Activated naive CD4-positive, alpha-beta T cell treated with anti-CD3 and anti-CD28 coated beads, Interleukin-2, amount 50 U/mL, for 72 hours (primary cell): ENCODE data around the gene NLGN1. TPM values are rescaled to one million over a fixed set of nuclear protein-coding genes. Genes with fewer than 3 reads are reported as not detected.

ENCODE experiments used
- ATAC-seq, 2 donors: fragments of 150-1000 bp; cut with Tn5 transposase; 2 replicates each; pipeline ENCODE4 v1.10.0; 2021; ENCODE audit warnings: mild to moderate bottlenecking in 2 of 2, moderate library complexity in 2 of 2
- DNase-seq, 2 donors: peaks; one replicate each; pipeline ENCODE4 v3.0.0; 2021 to 2022; ENCODE audit warnings: low spot score in 2 of 2
- H3K27ac Mint-ChIP-seq, 2 donors: one replicate each; pipeline ENCODE4 v1.8.0; 2022; ENCODE audit warnings: mild to moderate bottlenecking in 2 of 2, mixed read lengths in 2 of 2
- H3K36me3 Mint-ChIP-seq, 2 donors: one replicate each; pipeline ENCODE4 v1.8.0; 2022; ENCODE audit warnings: mixed read lengths in 2 of 2
- H3K9me3 Mint-ChIP-seq, 2 donors: one replicate each; pipeline ENCODE4 v1.8.0; 2022; ENCODE audit warnings: mixed read lengths in 2 of 2
- total RNA-seq, 2 donors: library from RNA; stranded (reverse); gene quantifications; one replicate each; pipeline ENCODE4 v1.2.3, GENCODE V29; 2022

The NLGN1 gene
- total RNA-seq, 2 donors from 2014 or later, result not detected

DNA sequence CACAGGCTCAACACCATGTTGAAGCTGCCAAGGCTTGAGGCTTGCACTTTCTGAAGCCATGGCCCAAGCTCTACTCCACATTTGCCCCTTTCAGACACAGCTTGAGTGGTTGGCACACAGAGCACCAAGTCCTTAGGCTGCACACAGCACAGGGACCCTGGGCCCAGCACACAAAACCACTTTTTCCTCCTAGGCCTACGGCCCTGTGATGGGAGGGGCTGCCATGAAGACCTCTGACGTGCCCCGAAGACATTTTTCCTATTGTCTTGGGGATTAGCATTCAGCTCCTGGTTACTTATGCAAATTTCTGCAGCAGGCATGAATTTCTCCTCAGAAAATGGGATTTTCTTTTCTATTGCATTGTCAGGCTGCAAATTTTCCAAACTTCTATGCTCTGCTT lies 445.5 kb downstream of the NLGN1 start:
- Mint-ChIP-seq H3K36me3 (no peaks in the 10 kb centered on the region), H3K27ac (no peak overlapping the region), H3K9me3 (peaks cover 16 to 26% of the 10 kb centered on the region in 2 donors)
- ATAC-seq (no peak), DNase-seq (no peak)

DNA sequence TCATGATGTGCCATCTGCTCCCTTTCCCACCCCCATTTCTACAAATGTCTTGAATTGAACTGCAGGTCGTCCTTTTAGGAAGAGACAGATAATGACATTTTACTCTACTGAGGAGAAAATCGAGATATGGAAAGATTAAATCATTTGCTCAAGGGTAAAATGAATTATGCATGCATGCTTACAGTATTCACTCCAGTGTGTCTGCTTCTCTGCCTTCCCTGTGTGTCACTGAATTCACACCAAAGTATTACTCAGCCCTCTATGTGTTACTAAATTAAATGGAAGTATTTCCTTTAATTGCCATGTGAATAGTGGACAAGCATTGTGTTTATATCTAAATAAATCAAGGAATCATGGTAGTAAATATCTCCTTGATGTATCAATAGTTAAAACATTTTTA lies 449.0 kb downstream of the NLGN1 start:
- no peak for DNase-seq
- H3K9me3 Mint-ChIP-seq, result peaks cover 11 to 19% of the 10 kb centered on the region in 2 donors
- no peaks in the 10 kb centered on the region for H3K36me3 Mint-ChIP-seq
- ATAC-seq, result no peak
- no peak overlapping the region for H3K27ac Mint-ChIP-seq

DNA sequence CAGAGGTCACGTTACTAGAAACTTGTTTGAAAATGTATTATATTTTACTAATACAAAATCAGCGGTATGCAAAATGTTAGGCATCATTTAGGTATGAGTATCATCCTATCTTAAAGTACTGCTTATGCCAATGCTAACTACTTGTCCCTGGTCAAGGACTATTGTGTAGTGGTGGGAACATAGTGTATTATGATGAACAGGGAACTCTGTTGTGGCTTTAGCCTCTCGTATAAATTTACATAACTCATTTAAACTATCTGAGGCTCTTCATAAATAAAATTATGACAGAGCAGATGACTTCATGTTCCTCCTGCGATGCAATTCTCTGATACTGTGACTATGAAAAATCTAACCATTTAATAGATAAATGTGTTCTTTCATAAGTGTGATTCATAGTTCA lies 451.9 kb downstream of the NLGN1 start:
- Mint-ChIP-seq H3K36me3 (no peaks in the 10 kb centered on the region), H3K9me3 (peaks cover 5 to 14% of the 10 kb centered on the region in 2 donors), H3K27ac (no peak overlapping the region)
- DNase-seq (no peak), ATAC-seq (no peak)

DNA sequence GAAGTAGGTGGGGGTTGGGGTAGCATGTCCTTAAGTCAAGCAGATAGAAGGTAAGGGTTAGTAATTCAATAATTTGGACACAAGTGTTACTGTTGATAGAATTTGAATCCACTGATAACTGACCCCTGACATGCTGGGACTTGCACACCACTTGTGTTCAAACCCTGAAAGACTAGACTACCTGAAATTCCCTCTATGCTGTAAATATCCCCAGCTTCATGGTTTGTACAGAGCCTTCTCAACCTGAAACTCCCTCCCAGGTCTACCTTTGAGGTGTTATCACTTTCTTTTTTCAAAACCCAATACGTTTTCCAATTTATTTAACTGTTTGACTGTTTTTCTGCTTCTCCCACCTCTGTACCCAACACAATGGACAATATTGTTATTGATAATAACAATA lies 459.6 kb downstream of the NLGN1 start:
- H3K27ac Mint-ChIP-seq, result no peak overlapping the region
- ATAC-seq (no peak), DNase-seq (no peak)
- no peaks in the 10 kb centered on the region for H3K9me3 Mint-ChIP-seq
- no peaks in the 10 kb centered on the region for H3K36me3 Mint-ChIP-seq

DNA sequence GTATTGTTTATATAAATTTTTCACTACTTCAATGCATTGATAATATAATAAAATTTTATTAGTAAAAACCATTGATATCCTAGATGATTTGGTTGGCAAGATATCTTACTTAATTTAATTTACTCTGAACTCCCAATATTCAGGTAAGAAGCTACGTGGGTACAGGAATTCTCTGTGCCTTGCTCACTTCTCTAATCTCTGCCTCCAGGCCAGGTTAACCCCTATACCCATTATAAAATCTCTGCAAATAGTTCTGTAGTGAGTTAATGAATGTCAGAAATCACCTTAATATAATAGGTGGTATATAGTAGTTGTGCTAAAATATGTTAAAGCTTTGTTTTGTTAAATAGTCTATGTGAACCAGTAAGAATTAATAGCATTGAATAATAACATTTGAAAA lies 465.2 kb downstream of the NLGN1 start:
- DNase-seq, result no peak
- Mint-ChIP-seq H3K9me3 (peaks cover 0 to 3% of the 10 kb centered on the region in 2 donors), H3K36me3 (no peaks in the 10 kb centered on the region), H3K27ac (no peak overlapping the region)
- ATAC-seq, result no peak

DNA sequence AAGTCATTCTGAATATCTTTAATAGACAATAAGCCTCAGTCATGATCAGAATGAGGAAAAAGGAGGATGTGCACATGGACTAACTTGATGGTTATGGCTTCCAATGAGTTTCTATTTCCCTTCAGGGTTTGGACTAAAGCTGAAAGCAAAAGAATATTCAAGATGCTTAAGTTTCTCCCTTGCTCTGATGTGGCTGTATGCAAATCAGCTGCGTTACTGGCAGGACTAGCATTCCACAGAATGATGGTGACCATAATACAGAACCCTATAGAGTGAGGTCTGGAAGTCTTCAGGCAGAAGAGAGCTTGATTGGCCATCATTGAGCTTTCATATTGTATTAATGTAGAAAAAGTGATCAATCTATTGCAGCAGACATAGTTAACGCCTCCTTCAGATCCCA lies 466.0 kb downstream of the NLGN1 start:
- H3K36me3 Mint-ChIP-seq, result no peaks in the 10 kb centered on the region
- H3K9me3 Mint-ChIP-seq, result peaks cover 0 to 3% of the 10 kb centered on the region in 2 donors
- no peak overlapping the region for H3K27ac Mint-ChIP-seq
- DNase-seq (no peak), ATAC-seq (no peak)

DNA sequence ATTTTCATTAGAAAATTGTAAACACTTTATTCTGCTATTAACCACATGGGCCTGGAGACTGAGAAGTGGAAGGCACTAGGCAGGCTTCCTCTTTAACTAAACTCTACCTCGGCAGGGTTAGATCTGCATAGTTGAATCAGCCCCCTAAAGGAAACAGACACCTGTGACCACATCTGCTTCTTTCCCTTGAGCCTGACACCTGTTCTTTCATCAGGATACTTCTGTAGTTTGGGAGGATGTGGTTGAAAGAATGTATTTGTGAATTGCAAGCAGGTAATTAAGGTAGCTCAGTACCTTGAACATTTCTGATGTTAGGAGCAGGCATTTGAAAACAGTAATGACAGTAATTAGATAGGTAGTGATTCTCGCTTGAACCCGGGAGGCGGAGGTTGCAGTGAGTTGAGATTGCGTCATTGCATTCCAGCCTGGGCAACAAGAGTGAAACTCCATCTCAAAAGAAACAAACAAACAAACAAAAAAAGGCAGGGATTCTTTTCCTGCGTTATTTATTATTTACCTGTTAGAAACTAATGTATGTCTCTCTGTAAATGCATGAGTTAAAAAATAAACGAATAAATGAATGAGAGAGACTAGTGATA lies 468.5 kb downstream of the NLGN1 start:
- DNase-seq (no peak), ATAC-seq (no peak)
- Mint-ChIP-seq H3K27ac (no peak overlapping the region), H3K9me3 (peaks cover 0 to 3% of the 10 kb centered on the region in 2 donors), H3K36me3 (no peaks in the 10 kb centered on the region)

DNA sequence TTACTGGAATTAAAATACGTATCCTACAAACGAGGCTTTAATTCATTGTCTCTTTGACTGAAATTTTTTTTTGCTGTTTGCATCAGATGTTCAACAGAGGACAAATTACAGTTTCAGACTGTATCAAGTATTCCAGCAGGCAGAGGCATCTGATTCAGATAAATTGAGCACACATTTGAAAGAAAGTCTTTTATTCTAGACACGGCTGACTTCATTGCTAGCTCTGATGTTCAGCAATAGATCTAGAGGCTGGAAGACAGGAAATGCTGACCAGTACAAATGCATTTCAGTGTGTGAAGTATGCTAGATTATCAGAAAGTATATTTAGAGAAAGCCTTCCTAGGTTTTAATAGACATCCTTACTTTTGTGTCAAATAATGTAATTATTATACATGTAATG lies 472.2 kb downstream of the NLGN1 start:
- no peak overlapping the region for H3K27ac Mint-ChIP-seq
- DNase-seq, result no peak
- peaks cover 0 to 4% of the 10 kb centered on the region in 2 donors for H3K9me3 Mint-ChIP-seq
- no peak for ATAC-seq
- H3K36me3 Mint-ChIP-seq, result no peaks in the 10 kb centered on the region

DNA sequence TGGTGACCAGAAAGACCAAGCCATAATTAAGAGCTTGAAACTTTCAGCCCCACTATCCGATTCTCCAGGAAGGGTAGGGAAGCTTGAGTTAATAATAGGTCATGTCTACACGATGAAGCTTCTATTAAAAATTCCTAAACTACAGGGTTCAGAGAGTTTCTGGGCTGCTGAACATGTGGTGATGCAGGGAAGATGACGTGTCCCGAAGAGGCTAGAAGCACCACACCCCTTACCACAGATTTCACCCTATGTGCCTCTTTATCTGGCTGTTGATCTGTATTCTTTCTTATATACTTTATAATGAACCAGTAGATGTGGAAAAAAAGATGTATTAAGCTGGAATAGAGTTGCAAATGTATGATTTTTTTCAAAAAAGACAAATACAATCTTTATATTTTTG lies 473.4 kb downstream of the NLGN1 start:
- no peak for ATAC-seq
- no peaks in the 10 kb centered on the region for H3K36me3 Mint-ChIP-seq
- no peak overlapping the region for H3K27ac Mint-ChIP-seq
- DNase-seq, result no peak
- peaks cover 0 to 4% of the 10 kb centered on the region in 2 donors for H3K9me3 Mint-ChIP-seq

DNA sequence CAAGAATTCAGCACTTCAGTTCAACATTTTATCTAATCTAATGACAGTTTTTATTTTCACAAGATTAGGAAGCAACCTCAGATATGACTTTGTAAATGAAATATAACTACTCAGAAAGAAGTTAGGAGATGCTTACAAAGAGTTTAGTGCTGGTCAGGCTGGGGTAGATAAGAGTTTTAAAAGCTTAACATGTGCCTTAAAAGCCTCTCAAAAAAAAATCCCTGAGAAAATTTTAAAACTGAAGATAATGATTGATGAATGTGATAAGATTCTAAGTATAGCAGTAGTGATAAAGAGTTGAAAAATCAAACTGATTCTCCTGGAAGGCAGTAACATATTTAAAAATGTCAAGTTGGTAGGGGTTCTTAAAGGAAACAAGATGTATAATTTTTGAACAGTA lies 478.2 kb downstream of the NLGN1 start:
- Mint-ChIP-seq H3K9me3 (peaks cover 0 to 4% of the 10 kb centered on the region in 2 donors), H3K27ac (no peak overlapping the region), H3K36me3 (no peaks in the 10 kb centered on the region)
- ATAC-seq (no peak), DNase-seq (no peak)

DNA sequence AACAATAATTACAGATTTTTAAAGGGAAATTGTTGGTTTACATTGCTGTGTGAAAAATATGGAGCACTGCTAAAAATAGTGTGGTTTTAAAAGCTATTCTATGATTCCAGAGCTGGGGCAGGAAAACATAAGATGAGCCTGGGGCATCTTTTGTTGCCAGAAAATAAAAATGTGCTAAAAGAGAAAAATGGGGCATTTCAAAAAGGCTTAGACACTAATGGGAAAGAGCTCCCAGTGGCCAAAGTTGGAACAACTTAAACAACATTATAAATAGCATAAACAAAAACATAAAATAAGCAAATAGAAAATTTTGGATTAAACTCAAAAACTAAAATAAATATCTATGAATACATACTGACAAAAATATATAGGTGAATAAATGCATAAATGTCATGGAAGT lies 478.9 kb downstream of the NLGN1 start:
- no peak for ATAC-seq
- H3K27ac Mint-ChIP-seq, result no peak overlapping the region
- peaks cover under 1 to 4% of the 10 kb centered on the region in 2 donors for H3K9me3 Mint-ChIP-seq
- no peaks in the 10 kb centered on the region for H3K36me3 Mint-ChIP-seq
- no peak for DNase-seq

DNA sequence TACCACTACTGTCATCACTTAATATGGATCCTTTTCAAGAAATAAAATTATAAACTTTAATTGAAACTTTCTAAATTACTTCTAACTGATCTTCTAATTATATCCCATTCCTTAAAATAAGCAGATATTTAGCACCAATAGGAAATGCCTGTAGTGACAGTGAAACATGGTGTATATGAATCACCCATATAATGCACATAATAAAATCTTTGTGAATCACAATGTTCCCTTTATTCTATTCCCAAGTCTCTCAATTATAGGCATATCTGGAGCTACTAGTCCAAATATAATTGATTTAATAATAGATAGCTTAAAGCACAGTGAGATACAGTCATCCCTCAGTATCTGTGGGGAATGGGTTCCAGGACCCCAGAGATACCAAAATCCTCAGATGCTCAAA lies 490.3 kb downstream of the NLGN1 start:
- Mint-ChIP-seq H3K36me3 (no peaks in the 10 kb centered on the region), H3K9me3 (peaks cover 0 to 2% of the 10 kb centered on the region in 2 donors), H3K27ac (no peak overlapping the region)
- no peak for DNase-seq
- ATAC-seq, result no peak

DNA sequence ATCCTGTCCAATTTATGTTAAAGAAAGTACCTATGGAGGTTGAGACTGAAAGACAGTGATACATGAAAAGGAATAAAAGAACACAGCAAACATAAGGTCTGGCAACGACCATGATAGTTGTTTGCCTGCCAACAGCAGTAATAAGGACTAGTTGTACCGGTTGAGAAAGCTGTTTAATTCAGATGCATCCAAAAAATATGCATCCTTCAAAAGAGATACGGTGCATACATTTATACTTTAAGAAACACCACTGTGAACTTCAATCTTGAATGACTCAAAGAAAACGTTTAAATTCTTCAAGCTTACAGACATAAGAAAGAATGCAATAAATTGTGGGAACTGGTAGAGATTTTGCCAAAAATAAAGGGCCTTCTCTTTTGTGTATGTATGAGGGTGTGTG lies 492.1 kb downstream of the NLGN1 start:
- no peaks in the 10 kb centered on the region for H3K36me3 Mint-ChIP-seq
- DNase-seq (no peak), ATAC-seq (no peak)
- no peak overlapping the region for H3K27ac Mint-ChIP-seq
- H3K9me3 Mint-ChIP-seq, result peaks cover 0 to 5% of the 10 kb centered on the region in 2 donors

DNA sequence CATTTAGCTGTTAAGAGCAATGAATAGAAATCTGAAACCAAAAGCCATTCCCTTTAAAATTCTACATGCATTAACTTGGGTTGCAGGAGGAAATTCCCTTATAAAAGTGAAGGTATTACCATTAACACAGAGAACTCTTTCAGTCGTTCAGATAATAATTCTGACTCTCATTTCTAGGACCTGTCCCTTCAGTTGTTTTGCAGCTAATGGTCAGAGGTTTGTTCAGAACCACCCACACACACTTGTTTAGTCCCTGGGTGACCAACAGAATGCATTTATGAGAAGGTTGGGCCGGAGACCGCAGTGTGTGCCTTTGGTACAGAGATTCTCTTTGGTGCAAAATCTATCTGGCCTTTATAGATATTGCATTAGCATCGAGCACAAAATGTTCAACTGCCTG lies 492.5 kb downstream of the NLGN1 start:
- Mint-ChIP-seq H3K36me3 (no peaks in the 10 kb centered on the region), H3K9me3 (peaks cover 0 to 5% of the 10 kb centered on the region in 2 donors), H3K27ac (no peak overlapping the region)
- ATAC-seq (no peak), DNase-seq (no peak)

DNA sequence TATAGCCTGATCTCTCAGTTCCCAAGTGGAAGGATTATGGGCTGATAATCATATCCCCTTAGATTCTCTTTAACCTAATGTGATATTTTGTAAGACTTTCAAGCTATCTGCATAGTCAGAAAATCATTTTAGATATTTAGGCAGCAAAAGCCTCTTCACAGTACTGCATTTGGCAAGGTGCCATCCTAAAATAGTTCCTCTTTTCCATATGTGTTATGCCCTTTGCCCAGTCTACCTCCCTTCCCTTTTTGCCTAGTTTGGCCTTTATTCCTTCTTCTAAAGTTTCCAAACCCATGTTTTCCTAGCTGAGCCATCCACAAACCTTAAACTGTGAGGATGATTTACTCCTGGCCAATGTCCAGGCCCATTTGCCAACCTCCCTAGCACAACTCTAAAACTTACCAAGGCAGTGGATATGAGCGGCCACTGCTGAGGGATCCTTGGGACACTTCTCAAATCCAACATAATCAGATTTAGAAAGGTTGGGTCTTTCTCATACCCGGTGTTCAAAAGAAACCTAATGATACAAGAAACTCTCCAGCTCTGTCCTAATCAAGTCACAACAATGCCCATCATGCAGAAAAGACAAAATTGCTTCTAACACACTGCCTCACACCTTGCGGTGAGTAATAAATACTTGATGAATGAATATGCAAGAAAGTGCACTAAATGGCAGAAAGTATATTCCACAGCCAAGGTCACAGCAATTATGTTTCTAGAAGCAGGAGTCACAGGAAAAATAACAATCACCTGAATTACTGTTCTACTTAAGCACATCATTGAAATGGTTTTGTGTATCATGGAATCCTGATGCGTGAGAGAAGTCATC lies 493.9 kb downstream of the NLGN1 start:
- H3K9me3 Mint-ChIP-seq, result peaks cover 5 to 6% of the 10 kb centered on the region in 2 donors
- DNase-seq (no peak), ATAC-seq (no peak)
- H3K27ac Mint-ChIP-seq, result no peak overlapping the region
- no peaks in the 10 kb centered on the region for H3K36me3 Mint-ChIP-seq

DNA sequence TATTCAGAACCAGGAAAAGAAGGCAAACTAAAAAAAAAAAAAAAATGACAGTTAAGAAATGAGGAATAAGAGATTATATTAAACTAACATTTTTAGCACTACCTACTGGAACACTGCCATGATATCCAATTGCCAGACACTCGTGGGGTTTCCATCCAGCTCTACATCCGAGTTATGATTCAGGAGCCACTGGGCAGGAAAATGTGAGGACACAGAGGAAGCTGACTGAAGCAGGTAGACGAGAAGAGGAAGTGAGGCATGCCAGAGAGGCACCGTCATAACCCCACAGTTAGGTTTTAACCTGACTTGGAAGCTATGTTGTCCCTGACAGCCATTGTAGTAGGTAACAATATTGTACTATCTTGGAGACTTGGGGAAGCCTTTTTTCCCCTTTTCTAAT lies 495.0 kb downstream of the NLGN1 start:
- DNase-seq, result no peak
- Mint-ChIP-seq H3K9me3 (peaks cover 9 to 10% of the 10 kb centered on the region in 2 donors), H3K36me3 (no peaks in the 10 kb centered on the region), H3K27ac (no peak overlapping the region)
- no peak for ATAC-seq

DNA sequence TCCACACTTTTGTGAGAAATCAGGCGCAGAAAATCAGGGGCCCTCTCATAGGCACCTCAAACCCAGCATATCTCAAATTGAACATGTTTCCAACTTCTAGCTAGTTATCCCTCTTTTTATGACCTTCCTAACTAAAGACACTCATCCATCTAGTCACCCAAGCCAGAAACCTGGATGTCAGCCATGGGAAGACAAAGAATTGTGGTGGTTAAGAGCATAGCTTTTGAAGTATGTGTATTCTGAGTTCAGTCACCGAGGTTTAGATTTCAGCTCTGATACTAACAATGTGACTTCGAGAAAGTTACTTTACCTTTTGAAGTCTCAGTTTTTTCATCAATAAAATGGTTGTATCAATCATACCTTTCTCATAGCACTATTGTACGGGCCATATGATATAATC lies 495.5 kb downstream of the NLGN1 start:
- Mint-ChIP-seq H3K36me3 (no peaks in the 10 kb centered on the region), H3K27ac (no peak overlapping the region), H3K9me3 (peaks cover 9 to 10% of the 10 kb centered on the region in 2 donors)
- no peak for DNase-seq
- no peak for ATAC-seq

DNA sequence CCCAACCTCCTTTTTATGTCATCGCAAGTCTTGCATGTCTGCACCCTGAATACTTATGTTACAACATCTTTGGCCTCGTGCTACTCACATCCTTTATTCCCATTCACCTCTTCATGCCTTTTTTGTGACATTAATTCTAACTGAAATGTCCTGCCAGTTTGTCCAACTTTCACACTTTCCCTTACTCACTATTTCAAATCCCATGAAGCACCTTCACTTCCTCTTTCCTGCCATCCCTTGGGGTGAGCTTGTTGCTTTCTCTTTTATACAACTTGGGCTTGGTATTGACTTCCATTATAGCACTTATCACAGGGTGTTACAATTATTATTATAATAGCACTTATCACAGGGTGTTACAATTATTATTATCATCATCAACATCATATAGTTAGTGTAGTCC lies 496.3 kb downstream of the NLGN1 start:
- DNase-seq (no peak), ATAC-seq (no peak)
- no peak overlapping the region for H3K27ac Mint-ChIP-seq
- no peaks in the 10 kb centered on the region for H3K36me3 Mint-ChIP-seq
- H3K9me3 Mint-ChIP-seq, result peaks cover 9 to 10% of the 10 kb centered on the region in 2 donors
